ENCODE results near the gene ATF4.

The ATF4 gene

DNA sequence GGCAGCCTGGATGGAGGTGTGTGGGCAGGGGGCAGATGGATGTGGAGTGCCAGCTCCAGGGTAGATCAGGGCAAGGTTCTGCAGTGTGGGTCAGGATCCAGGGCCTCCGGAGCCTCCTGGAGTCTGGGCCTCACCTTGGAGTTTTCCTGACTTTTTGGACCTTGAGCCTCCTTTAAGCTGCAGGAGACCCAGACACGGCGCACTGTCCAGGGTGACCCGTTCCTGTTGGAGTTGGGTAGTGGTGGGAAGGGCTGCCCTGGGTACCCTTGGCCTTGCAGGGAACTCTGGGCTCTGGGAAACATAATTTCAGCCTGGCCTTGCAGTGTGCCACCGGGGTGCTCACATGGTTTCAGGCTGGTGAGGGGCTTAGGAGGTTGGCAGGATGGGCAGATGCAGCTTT is 46.5 kb upstream of the ATF4 start:
- Histone ChIP-seq H4K20me1 (ENCODE audit: low read depth, low read length) (peaks cover 18% of the 10 kb centered on the region; the same call in 1 of the 2 replicates), H3K9me2 (replicated peaks; ENCODE audit: insufficient read depth, low read length) (no peaks in the 10 kb centered on the region), H3K9ac (ENCODE audit: low read length) (no peak overlapping the region), H3K36me3 (ENCODE audit: low read length) (peaks cover 10% of the 10 kb centered on the region), H3K27me3 (ENCODE audit: low read length) (no peaks in the 10 kb centered on the region), H3K27ac (ENCODE audit: low read depth, low read length) (no peak overlapping the region), H3F3A (ENCODE audit: insufficient read depth) (no peaks in the 10 kb centered on the region; the same call in 1 of the 2 replicates), H3K79me2 (ENCODE audit: insufficient read depth, low read length) (peaks cover 100% of the 10 kb centered on the region), H3K9me3 (ENCODE audit: insufficient read depth, low read length) (no peaks in the 10 kb centered on the region), H3K4me2 (ENCODE audit: low read depth, low read length, poor library complexity, severe bottlenecking) (no peak overlapping the region), H2AFZ (ENCODE audit: low read depth, low read length, severe bottlenecking) (no peak overlapping the region), H3K4me3 (ENCODE audit: insufficient read depth, low read length, poor library complexity, severe bottlenecking) (no peak overlapping the region)
- TF ChIP-seq EZH2phosphoT487 (conservative IDR thresholded peaks at IDR 0.05; ENCODE audit: low read length) (no peak), CTCF (IDR thresholded peaks at IDR 0.05; ENCODE audit: insufficient read depth, low read length, poor library complexity, severe bottlenecking) (no peak)

DNA sequence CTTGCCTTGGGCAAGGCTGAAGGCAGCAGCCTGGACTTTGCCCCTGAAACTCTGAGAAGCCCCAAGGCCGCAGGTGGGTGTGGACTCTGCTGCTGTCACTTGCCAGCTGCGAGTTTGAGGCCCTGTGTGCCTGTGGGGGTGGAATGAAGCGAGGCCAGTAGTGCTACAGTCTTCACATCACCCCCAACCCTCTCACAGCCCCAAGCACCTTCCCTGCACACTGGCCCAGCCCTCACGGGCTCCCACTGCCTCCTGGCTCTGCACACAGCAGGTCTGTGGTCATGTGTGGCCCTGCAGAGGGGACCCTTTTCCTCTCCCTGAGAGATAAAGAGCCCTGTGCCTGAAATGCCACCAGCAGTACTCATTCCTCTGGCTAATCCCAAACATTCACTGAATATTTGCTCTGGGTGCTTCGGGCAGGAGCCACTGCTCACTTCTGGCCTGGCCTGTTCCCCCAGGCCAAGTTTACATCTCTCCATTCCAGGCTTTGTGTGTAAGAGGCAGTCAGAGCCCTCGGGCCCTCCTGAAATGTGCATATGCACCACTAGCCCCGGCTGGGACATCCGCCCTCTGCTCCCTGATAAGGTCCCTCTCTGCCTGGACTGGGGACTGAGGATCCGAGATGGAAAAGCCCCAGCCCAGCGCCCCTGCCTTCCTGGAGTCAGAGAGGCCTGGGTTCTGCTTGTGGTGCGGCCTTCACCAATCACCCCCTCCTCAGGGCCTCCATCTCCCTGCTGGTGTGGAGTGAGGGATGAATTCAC is 45.8 kb upstream of the ATF4 start:
- Histone ChIP-seq H3K79me2 (ENCODE audit: insufficient read depth, low read length) (peaks cover 100% of the 10 kb centered on the region), H3K27ac (ENCODE audit: low read depth, low read length) (no peak overlapping the region), H3K4me2 (ENCODE audit: low read depth, low read length, poor library complexity, severe bottlenecking) (no peak overlapping the region), H3K27me3 (ENCODE audit: low read length) (no peaks in the 10 kb centered on the region), H3K9ac (ENCODE audit: low read length) (no peak overlapping the region), H3K9me2 (replicated peaks; ENCODE audit: insufficient read depth, low read length) (no peaks in the 10 kb centered on the region), H4K20me1 (ENCODE audit: low read depth, low read length) (peaks cover 18% of the 10 kb centered on the region; the same call in 1 of the 2 replicates), H3K36me3 (ENCODE audit: low read length) (peaks cover 10% of the 10 kb centered on the region), H3F3A (ENCODE audit: insufficient read depth) (no peaks in the 10 kb centered on the region; the same call in 1 of the 2 replicates), H2AFZ (ENCODE audit: low read depth, low read length, severe bottlenecking) (no peak overlapping the region), H3K4me3 (ENCODE audit: insufficient read depth, low read length, poor library complexity, severe bottlenecking) (no peak overlapping the region), H3K9me3 (ENCODE audit: insufficient read depth, low read length) (no peaks in the 10 kb centered on the region)
- no peak for TF ChIP-seq EZH2phosphoT487 (conservative IDR thresholded peaks at IDR 0.05; ENCODE audit: low read length)

GRCh38 chr22:39475337-39475736 is 45.0 kb upstream of the ATF4 start:
- Histone ChIP-seq H2AFZ (ENCODE audit: low read depth, low read length, severe bottlenecking) (no peak overlapping the region), H3K9ac (ENCODE audit: low read length) (no peak overlapping the region), H3K79me2 (ENCODE audit: insufficient read depth, low read length) (peaks cover 100% of the 10 kb centered on the region), H3K4me2 (ENCODE audit: low read depth, low read length, poor library complexity, severe bottlenecking) (no peak overlapping the region), H3K36me3 (ENCODE audit: low read length) (peaks cover 10% of the 10 kb centered on the region), H3K9me3 (ENCODE audit: insufficient read depth, low read length) (no peaks in the 10 kb centered on the region), H3K27ac (ENCODE audit: low read depth, low read length) (no peak overlapping the region), H3K9me2 (replicated peaks; ENCODE audit: insufficient read depth, low read length) (no peaks in the 10 kb centered on the region), H3F3A (ENCODE audit: insufficient read depth) (peaks cover 4% of the 10 kb centered on the region; the same call in 1 of the 2 replicates), H3K4me3 (ENCODE audit: insufficient read depth, low read length, poor library complexity, severe bottlenecking) (no peak overlapping the region), H4K20me1 (ENCODE audit: low read depth, low read length) (peaks cover 18% of the 10 kb centered on the region; the same call in 1 of the 2 replicates), H3K27me3 (ENCODE audit: low read length) (no peaks in the 10 kb centered on the region)
- TF ChIP-seq EZH2phosphoT487 (conservative IDR thresholded peaks at IDR 0.05; ENCODE audit: low read length) (no peak), CTCF (IDR thresholded peaks at IDR 0.05; ENCODE audit: insufficient read depth, low read length, poor library complexity, severe bottlenecking) (no peak)

DNA sequence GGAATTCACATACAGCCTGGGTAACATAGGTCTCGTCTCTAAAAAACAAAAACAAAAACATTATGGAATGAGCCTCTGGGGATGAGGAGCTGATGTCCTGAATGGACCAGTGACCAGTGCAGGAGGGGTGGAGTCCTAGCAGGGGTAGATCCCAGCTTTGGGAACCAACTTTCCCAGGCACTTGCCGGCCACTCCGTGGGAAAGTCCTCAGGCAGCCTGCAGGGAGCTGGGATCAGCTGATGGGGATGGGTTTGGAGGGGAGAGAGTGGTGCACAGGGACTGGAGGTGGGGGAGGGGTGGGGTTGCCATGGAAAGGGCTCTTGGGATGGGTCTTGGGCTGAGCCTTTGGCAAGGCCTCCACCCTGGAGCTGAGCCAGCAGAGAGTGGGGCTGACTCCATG is 44.5 kb upstream of the ATF4 start:
- Histone ChIP-seq H3K4me2 (ENCODE audit: low read depth, low read length, poor library complexity, severe bottlenecking) (no peak overlapping the region), H4K20me1 (ENCODE audit: low read depth, low read length) (peaks cover 18% of the 10 kb centered on the region; the same call in 1 of the 2 replicates), H3K27ac (ENCODE audit: low read depth, low read length) (no peak overlapping the region), H3K79me2 (ENCODE audit: insufficient read depth, low read length) (peaks cover 100% of the 10 kb centered on the region), H2AFZ (ENCODE audit: low read depth, low read length, severe bottlenecking) (no peak overlapping the region), H3K4me3 (ENCODE audit: insufficient read depth, low read length, poor library complexity, severe bottlenecking) (no peak overlapping the region), H3K9me2 (replicated peaks; ENCODE audit: insufficient read depth, low read length) (no peaks in the 10 kb centered on the region), H3K27me3 (ENCODE audit: low read length) (no peaks in the 10 kb centered on the region), H3K9me3 (ENCODE audit: insufficient read depth, low read length) (no peaks in the 10 kb centered on the region), H3K9ac (ENCODE audit: low read length) (no peak overlapping the region), H3F3A (ENCODE audit: insufficient read depth) (peaks cover 4% of the 10 kb centered on the region; the same call in 1 of the 2 replicates), H3K36me3 (ENCODE audit: low read length) (peaks cover 10% of the 10 kb centered on the region)
- no peak for TF ChIP-seq CTCF (IDR thresholded peaks at IDR 0.05; ENCODE audit: insufficient read depth, low read length, poor library complexity, severe bottlenecking)
- TF ChIP-seq EZH2phosphoT487 (conservative IDR thresholded peaks at IDR 0.05; ENCODE audit: low read length) = no peak

All from SU-DHL-6 (cell line).